ENCODE data around the gene PRSS57.

- TF ChIP-seq CTCF (IDR thresholded peaks at IDR 0.05) (no peak), POLR2AphosphoS5 (IDR thresholded peaks at IDR 0.05) (no peak), POLR2A (IDR thresholded peaks at IDR 0.05; ENCODE audit: low read depth) (no peak)
Observed at GRCh38 chr19:658059-658839, 37.0 kb downstream of the PRSS57 start.
